PC-3 (cell line): Measurements from ENCODE around the gene SNAP47. TPM values are rescaled to one million over a fixed set of nuclear protein-coding genes. Genes with fewer than 3 reads are reported as not detected.

Source experiments
- ATAC-seq: fragments of 200-7000 bp; cut with Tn5 transposase; 2 replicates; pipeline ENCODE4 v1.9.1; 2020; ENCODE audit warnings: mild to moderate bottlenecking, moderate library complexity
- BruUV-seq: library from RNA; stranded (reverse); fragments of 400-500 nt; replicated peaks from 2 replicates; lab custom pipeline; 2021; lab: Mats Ljungman, UMichigan
- CTCF ChIA-PET: fragments of 300-600 bp; sonication (Branson Sonifier 250); formaldehyde crosslinking; loops from one replicate; lab custom pipeline; 2022; ENCODE audit warnings: antibody characterized with exemption; lab: Charles Lee
- POLR2A ChIA-PET: fragments of 300-600 bp; sonication (Branson Sonifier 250); formaldehyde crosslinking; loops from one replicate; lab custom pipeline; 2022; ENCODE audit warnings: antibody characterized with exemption; ENCODE audit not compliant: unreplicated experiment; lab: Charles Lee
- DNase-seq: peaks from one replicate; pipeline ENCODE4 v3.0.0-alpha.2; 2015
- H2AFZ ChIP-seq: fragments of 300-600 bp; sonication (generic); 2 replicates; pipeline ENCODE4 v1.6.0; 2016; ENCODE audit warnings: antibody characterized with exemption, low read length
- H3F3A ChIP-seq: fragments of 300-600 bp; sonication (generic); one replicate; pipeline ENCODE4 v1.6.0; 2017; ENCODE audit warnings: antibody characterized with exemption, low read length, control low read depth, mild to moderate bottlenecking; ENCODE audit not compliant: unreplicated experiment
- H3K27ac ChIP-seq: fragments of 300-600 bp; sonication (generic); 2 replicates; pipeline ENCODE4 v1.5.1; 2016; ENCODE audit warnings: mild to moderate bottlenecking, low read length
- H3K27me3 ChIP-seq: fragments of 300-600 bp; sonication (generic); 2 replicates; pipeline ENCODE4 v1.6.1; 2016; ENCODE audit warnings: low read length, mixed read lengths
- H3K36me3 ChIP-seq: fragments of 300-600 bp; sonication (generic); 2 replicates; pipeline ENCODE4 v1.6.1; 2016; ENCODE audit warnings: low read depth, mixed run types, low read length, mixed read lengths
- H3K4me1 ChIP-seq: fragments of 300-600 bp; sonication (generic); 2 replicates; pipeline ENCODE4 v1.5.1; 2016; ENCODE audit warnings: low read length; ENCODE audit not compliant: insufficient read depth
- H3K4me2 ChIP-seq: fragments of 300-600 bp; sonication (generic); 2 replicates; pipeline ENCODE4 v1.6.0; 2016; ENCODE audit warnings: low read length
- H3K4me3 ChIP-seq: fragments of 300-600 bp; sonication (generic); 2 replicates; pipeline ENCODE4 v1.5.1; 2016; ENCODE audit warnings: mild to moderate bottlenecking, low read length, mixed read lengths
- H3K79me2 ChIP-seq: fragments of 300-600 bp; sonication (generic); 2 replicates; pipeline ENCODE4 v1.6.1; 2017; ENCODE audit warnings: low read length, mixed read lengths
- H3K9ac ChIP-seq: fragments of 300-600 bp; sonication (generic); 2 replicates; pipeline ENCODE4 v1.6.0; 2016; ENCODE audit warnings: mild to moderate bottlenecking, low read length
- H3K9me2 ChIP-seq: fragments of 300-600 bp; sonication (generic); replicated peaks from 2 replicates; pipeline ENCODE4 v1.6.1; 2016; ENCODE audit warnings: mixed run types, low read length, mixed read lengths
- H3K9me3 ChIP-seq: fragments of 300-600 bp; sonication (generic); 2 replicates; pipeline ENCODE4 v1.6.1; 2016; ENCODE audit warnings: low read length, mixed read lengths
- H4K20me1 ChIP-seq: fragments of 300-600 bp; sonication (generic); 2 replicates; pipeline ENCODE4 v1.6.1; 2016; ENCODE audit warnings: low read length, mixed read lengths
- CTCF ChIP-seq: fragments of 300-600 bp; sonication (generic); conservative IDR thresholded peaks from 2 replicates; pipeline ENCODE4 v1.5.1; 2017; ENCODE audit warnings: antibody characterized with exemption, low read depth, mild to moderate bottlenecking, low read length
- EZH2 ChIP-seq: fragments of 300-600 bp; sonication (generic); IDR thresholded peaks from one replicate; pipeline ENCODE4 v1.6.1; 2017; ENCODE audit warnings: antibody characterized with exemption, mild to moderate bottlenecking, low read length; ENCODE audit not compliant: unreplicated experiment
- EZH2phosphoT487 ChIP-seq: fragments of 300-600 bp; sonication (generic); IDR thresholded peaks from 2 replicates; pipeline ENCODE4 v1.6.1; 2018; ENCODE audit warnings: mild to moderate bottlenecking, antibody characterized with exemption, low read length, borderline replicate concordance
- intact Hi-C: fragments of 100-400 bp; cut with micrococcal nuclease; formaldehyde crosslinking; loops from 2 replicates; pipeline ENCODE4 v1.9.0; 2023
- total RNA-seq: library from RNA; depleted of rRNA; stranded (reverse); fragments of >200 nt; gene quantifications from 2 replicates; pipeline ENCODE4 v1.2.3, GENCODE V29; 2014

SNAP47 gene
- total RNA-seq, 1 experiment from 2014 or later: 123 TPM

- Histone ChIP-seq H3K27ac (no peak overlapping the region), H3K4me2 (no peak overlapping the region), H3K9me2 (no peaks in the 10 kb centered on the region), H4K20me1 (no peaks in the 10 kb centered on the region), H3K4me1 (peaks cover 20% of the 10 kb centered on the region), H3K27me3 (no peaks in the 10 kb centered on the region), H3K36me3 (no peaks in the 10 kb centered on the region), H3K9me3 (peaks cover 12% of the 10 kb centered on the region; the same call in 1 of the 2 replicates), H3K9ac (no peak overlapping the region), H3K4me3 (no peak overlapping the region), H3F3A (peaks cover 5% of the 10 kb centered on the region), H2AFZ (no peak overlapping the region), H3K79me2 (no peaks in the 10 kb centered on the region)
- ATAC-seq: no peak
- POLR2A ChIA-PET: no interaction called here
- no peak for TF ChIP-seq EZH2
- TF ChIP-seq EZH2phosphoT487: no peak
- no peak for TF ChIP-seq CTCF
- DNase-seq: peak; percentile 52
- CTCF ChIA-PET: interaction anchor here (0.7 kb wide), 1 partner anchor 266 kb away, joined by 4 read pairs; no protein-coding TSS in a partner anchor
- BruUV-seq: no TSS peak
- intact Hi-C loops: loop anchor here (5.0 kb wide), 2 partner anchors 79 to 326 kb away; no protein-coding TSS in a partner anchor
These were observed 73.3 kb downstream of the SNAP47 start for GRCh38 chr1:227808566-227808965.

- intact Hi-C loops: loop anchor here (5.0 kb wide), 2 partner anchors 78 to 327 kb away; no protein-coding TSS in a partner anchor
- no peak for TF ChIP-seq EZH2phosphoT487
- peaks cover 5% of the 10 kb centered on the region for H3F3A ChIP-seq
- H3K36me3 ChIP-seq: no peaks in the 10 kb centered on the region
- H3K9ac ChIP-seq: no peak overlapping the region
- CTCF ChIA-PET: no interaction called here
- ATAC-seq (no peak), DNase-seq (no peak)
- no peak overlapping the region for H2AFZ ChIP-seq
- no peak overlapping the region for H3K4me2 ChIP-seq
- no peaks in the 10 kb centered on the region for H3K79me2 ChIP-seq
- no peak overlapping the region for H3K27ac ChIP-seq
- no TSS peak for BruUV-seq
- H3K9me2 ChIP-seq: no peaks in the 10 kb centered on the region
- no peaks in the 10 kb centered on the region for H3K27me3 ChIP-seq
- H3K4me1 ChIP-seq: peaks cover 20% of the 10 kb centered on the region
- H3K4me3 ChIP-seq: no peak overlapping the region
- no peaks in the 10 kb centered on the region for H4K20me1 ChIP-seq
- POLR2A ChIA-PET: no interaction called here
- H3K9me3 ChIP-seq: peaks cover 15% of the 10 kb centered on the region
These were observed 73.8 kb downstream of the SNAP47 start for GRCh38 chr1:227809026-227809425.

- no TSS peak for BruUV-seq
- Histone ChIP-seq H3K27ac (no peak overlapping the region), H3K4me2 (no peak overlapping the region), H3K9me3 (peaks cover 20% of the 10 kb centered on the region), H3K9ac (no peak overlapping the region), H3K4me1 (no peaks in the 10 kb centered on the region), H3F3A (no peaks in the 10 kb centered on the region), H3K9me2 (no peaks in the 10 kb centered on the region), H3K36me3 (no peaks in the 10 kb centered on the region), H4K20me1 (no peaks in the 10 kb centered on the region), H3K27me3 (no peaks in the 10 kb centered on the region), H3K79me2 (no peaks in the 10 kb centered on the region), H2AFZ (no peak overlapping the region), H3K4me3 (no peak overlapping the region)
- no peak for DNase-seq
- no peak for TF ChIP-seq EZH2
- TF ChIP-seq EZH2phosphoT487: no peak
- TF ChIP-seq CTCF: no peak
- POLR2A ChIA-PET: no interaction called here
- ATAC-seq: no peak
- intact Hi-C loops: no loop called here
- CTCF ChIA-PET: no interaction called here
These were observed 78.7 kb downstream of the SNAP47 start for GRCh38 chr1:227813962-227814361.
